Measurements from ENCODE around the gene DRGX. TPM values are rescaled to one million over a fixed set of nuclear protein-coding genes. Genes with fewer than 3 reads are reported as not detected.

The DRGX gene
- total RNA-seq, 2 donors from 2014 or later = not detected

DNA sequence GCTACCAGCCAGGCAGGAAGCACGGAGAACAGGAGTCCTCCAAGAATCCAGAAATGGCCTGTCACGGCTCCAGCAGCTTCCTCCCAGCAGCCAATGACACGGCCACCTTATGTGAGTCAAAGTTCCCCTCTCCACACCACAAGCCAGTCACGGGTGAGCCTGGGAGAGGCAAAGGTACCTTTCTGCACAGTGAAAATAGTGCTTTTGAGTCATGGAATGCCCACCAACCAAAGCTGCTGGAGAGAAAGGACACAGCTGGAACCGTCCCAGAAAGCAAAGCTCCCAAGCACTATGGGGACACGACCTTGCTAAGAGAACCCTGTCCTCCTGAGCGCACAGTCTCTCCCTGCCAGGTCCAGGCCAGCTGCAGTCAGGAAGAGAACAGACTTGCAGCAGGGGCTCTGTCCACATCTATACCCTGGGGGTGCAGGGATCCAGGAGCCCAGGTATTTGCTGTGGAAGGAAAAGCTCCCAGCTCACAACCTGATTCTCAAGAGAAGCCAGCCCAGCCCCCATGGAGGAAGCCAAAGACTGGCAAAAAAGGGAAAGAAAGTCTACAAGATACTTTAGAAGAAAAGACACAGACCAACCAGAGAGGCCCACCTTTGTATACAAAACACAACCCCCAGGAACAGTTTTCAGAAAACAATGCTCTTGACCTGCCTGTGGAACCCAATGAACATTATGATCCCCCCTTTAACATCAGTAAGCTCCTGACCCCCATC is 72.6 kb downstream of the DRGX start:
- Mint-ChIP-seq H3K27me3 (peaks cover 5% of the 10 kb centered on the region), H3K27ac (no peak overlapping the region), H3K4me1 (no peaks in the 10 kb centered on the region), H3K36me3 (ENCODE audit: low read depth) (no peaks in the 10 kb centered on the region), H3K4me3 (no peak overlapping the region), H3K9me3 (no peaks in the 10 kb centered on the region)
- ATAC-seq (replicated peaks) = no peak

DNA sequence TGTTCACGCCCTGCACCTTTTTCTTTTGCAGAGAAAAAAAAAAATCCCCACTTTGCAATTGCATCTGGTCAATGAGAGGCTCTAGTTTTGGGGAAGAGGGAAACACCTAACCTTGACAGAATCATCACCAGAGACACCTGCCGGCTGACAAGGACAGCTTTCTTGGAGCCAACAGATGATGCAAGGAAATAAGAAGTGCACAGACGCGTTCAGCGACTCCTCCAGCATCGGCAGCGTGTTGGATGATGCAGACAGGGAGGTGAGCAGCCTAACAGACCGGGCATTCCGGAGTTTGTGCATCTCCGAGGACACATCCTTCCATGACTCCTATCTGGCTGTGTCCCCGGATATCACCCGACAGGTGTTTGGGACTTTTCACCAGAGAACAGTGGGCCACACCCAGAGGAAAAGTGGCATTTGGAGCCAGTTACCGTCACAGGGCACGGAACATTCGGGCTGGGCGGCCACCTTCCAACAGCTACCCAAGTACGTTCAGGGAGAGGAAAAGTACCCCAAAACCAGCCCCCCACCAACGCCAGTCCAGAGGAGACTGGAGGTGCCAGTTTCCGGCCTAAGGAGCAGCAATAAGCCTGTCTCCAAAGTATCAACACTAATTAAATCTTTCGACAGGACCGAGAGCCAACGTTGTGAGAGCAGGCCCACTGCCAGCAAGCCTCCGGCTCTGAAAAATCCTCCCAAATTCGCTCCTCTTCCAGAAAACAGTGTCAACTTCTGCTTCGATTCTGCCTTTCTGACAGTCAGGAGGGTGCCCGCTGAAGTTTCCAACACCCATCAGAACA is 73.3 kb downstream of the DRGX start:
- no peaks in the 10 kb centered on the region for H3K4me1 Mint-ChIP-seq
- H3K27me3 Mint-ChIP-seq = peaks cover 5% of the 10 kb centered on the region
- no peak for ATAC-seq (replicated peaks)
- no peak overlapping the region for H3K27ac Mint-ChIP-seq
- no peak overlapping the region for H3K4me3 Mint-ChIP-seq
- H3K36me3 Mint-ChIP-seq (ENCODE audit: low read depth) = no peaks in the 10 kb centered on the region
- H3K9me3 Mint-ChIP-seq = no peaks in the 10 kb centered on the region

DNA sequence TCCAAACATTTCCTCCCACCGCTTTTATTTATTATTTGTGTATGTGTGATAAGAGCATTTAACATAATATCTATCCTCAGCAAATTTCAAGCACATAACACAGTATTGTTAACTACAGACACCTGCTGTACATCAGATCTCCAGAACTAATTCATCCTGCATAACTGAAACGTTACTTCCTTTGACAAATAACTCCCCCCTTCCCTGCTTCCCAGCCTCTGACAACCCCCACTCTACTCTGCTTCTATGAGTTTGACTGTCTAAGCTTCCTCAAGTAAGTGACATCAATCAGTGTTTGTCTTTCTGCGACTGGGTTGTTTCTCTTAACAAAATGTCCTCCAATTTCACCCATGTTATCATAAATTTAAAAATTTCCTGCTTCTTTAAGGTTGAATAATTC is 74.9 kb downstream of the DRGX start:
- peaks cover 5% of the 10 kb centered on the region for H3K27me3 Mint-ChIP-seq
- ATAC-seq (replicated peaks) = no peak
- no peak overlapping the region for H3K27ac Mint-ChIP-seq

DNA sequence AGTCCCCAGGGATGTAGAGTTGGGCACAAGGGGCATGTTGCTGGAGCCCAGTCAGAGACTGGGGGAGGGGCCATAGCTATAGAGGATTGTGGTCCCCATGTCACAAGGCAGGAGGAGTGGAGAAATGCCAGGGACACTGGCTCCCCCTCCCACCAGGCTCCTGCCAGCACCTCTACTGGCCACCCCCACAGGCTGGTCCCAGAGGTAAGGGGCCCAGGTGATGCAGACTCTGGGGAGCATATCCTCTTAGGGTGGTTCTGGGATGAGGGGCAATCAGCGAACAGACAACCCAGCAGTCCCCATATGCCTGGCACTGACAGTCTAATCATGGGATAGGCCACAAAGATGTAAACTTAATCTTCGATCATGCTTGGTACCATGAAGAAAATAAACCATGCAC is 75.7 kb downstream of the DRGX start:
- Mint-ChIP-seq H3K4me1 (no peaks in the 10 kb centered on the region), H3K36me3 (ENCODE audit: low read depth) (no peaks in the 10 kb centered on the region), H3K27ac (no peak overlapping the region), H3K9me3 (no peaks in the 10 kb centered on the region), H3K4me3 (no peak overlapping the region), H3K27me3 (peaks cover 5% of the 10 kb centered on the region)
- no peak for ATAC-seq (replicated peaks)

More for the DNA sequence above, 74.9 kb downstream of the DRGX start:
- Mint-ChIP-seq H3K4me3 (no peak overlapping the region), H3K9me3 (no peaks in the 10 kb centered on the region), H3K36me3 (ENCODE audit: low read depth) (no peaks in the 10 kb centered on the region), H3K4me1 (no peaks in the 10 kb centered on the region)

DNA sequence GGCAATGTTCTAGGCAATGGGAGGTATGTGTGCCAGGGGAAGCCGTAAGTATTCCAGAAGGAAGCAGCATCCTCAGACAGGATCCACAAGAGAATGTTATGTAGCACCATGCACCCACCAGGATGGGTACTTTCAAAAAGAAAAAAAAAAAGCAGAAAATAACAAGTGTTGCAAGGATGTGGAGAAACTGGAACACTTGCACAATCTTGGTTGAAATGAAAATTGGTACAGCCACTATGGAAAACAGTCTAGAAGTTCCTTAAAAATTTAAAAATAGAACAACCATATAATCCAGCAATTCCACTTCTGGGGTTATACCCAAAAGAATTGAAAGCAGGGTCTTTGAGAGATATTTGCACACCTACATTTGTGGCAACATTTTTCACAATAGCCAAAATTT is 76.7 kb downstream of the DRGX start:
- Mint-ChIP-seq H3K9me3 (no peaks in the 10 kb centered on the region), H3K4me1 (no peaks in the 10 kb centered on the region), H3K4me3 (no peak overlapping the region), H3K36me3 (ENCODE audit: low read depth) (no peaks in the 10 kb centered on the region), H3K27me3 (no peaks in the 10 kb centered on the region), H3K27ac (no peak overlapping the region)
- no peak for ATAC-seq (replicated peaks)

DNA sequence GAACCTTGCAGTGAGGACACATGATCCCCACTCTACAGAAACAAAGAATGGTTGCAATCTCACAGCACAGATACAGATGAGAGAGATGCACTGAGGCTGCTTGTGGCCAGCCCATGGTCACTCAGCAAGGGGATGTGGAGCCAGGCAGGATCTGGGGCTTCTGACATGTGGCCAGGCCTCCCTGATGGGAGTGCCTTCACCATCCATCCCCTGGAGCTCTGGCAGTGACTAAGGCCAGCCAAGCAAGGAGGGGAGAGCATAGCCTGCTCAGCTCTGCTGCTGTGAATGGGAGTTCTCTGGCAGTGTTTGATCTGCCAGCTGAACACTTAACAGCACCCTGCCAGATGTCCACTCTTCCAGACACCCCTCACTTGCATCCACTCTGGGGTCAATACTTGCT is 77.1 kb downstream of the DRGX start:
- no peaks in the 10 kb centered on the region for H3K27me3 Mint-ChIP-seq
- H3K9me3 Mint-ChIP-seq = no peaks in the 10 kb centered on the region
- ATAC-seq (replicated peaks) = no peak
- no peak overlapping the region for H3K4me3 Mint-ChIP-seq
- H3K36me3 Mint-ChIP-seq (ENCODE audit: low read depth) = no peaks in the 10 kb centered on the region
- no peak overlapping the region for H3K27ac Mint-ChIP-seq
- H3K4me1 Mint-ChIP-seq = no peaks in the 10 kb centered on the region

DNA sequence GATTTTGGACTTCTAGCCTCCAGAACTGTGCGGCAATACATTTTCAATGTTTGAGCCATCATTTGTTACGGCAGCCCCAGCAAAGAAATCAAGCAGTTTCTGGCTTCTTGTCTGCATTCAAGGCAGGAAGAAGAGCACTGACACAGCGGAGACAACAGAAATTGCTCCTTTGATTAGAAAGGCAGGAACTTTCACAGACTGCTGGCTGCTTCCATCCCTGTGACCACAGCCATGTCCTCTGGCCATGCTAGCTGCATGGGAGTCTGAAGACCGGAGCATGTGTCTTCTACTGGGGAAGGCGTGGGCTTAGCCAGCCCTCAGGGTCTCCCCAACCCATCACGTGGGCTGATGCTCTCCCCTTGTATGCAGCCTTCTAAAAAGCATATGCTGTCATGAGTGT is 77.9 kb downstream of the DRGX start:
- no peak for ATAC-seq (replicated peaks)
- H3K27ac Mint-ChIP-seq = no peak overlapping the region
- H3K27me3 Mint-ChIP-seq = no peaks in the 10 kb centered on the region
- no peak overlapping the region for H3K4me3 Mint-ChIP-seq
- H3K36me3 Mint-ChIP-seq (ENCODE audit: low read depth) = no peaks in the 10 kb centered on the region
- H3K4me1 Mint-ChIP-seq = no peaks in the 10 kb centered on the region
- no peaks in the 10 kb centered on the region for H3K9me3 Mint-ChIP-seq

DNA sequence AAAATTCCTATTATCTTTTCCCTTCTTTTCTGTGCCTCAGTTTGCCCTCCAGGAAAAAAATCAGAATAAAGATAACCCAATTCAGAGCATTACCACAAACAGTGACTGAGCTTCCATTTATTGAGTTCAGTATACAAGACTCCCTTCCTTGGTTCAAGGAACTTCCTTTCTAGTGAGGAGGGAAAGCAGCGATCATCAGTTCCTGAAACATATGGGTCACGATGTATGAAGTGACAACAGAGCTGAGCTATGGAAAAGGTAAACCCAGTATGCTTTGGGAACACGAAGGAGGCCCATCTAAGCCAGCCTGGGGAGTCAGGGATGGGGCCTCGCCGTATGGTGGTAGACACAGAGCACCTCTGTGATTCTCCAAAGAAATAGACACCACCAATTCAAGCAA is 81.1 kb downstream of the DRGX start:
- no peak overlapping the region for H3K27ac Mint-ChIP-seq
- ATAC-seq (replicated peaks) = no peak
- peaks cover 11% of the 10 kb centered on the region for H3K4me1 Mint-ChIP-seq
- H3K36me3 Mint-ChIP-seq (ENCODE audit: low read depth) = no peaks in the 10 kb centered on the region
- H3K4me3 Mint-ChIP-seq = no peak overlapping the region
- no peaks in the 10 kb centered on the region for H3K9me3 Mint-ChIP-seq
- no peaks in the 10 kb centered on the region for H3K27me3 Mint-ChIP-seq

Other genes starting within 250 kb of the DRGX start
- 100 to 1,000 TPM in 1 of 2 donors, 10 to 100 TPM in 1; 92.2 to 262 TPM for gene TMEM273, start 207.7 kb downstream of the DRGX start, total RNA-seq
- gene C10orf71, start 96.9 kb downstream of the DRGX start, total RNA-seq = not detected
- 10 to 100 TPM; 26.6 to 57.1 TPM for gene ERCC6, start 143.0 kb upstream of the DRGX start, total RNA-seq
- not detected for gene SLC18A3, start 214.2 kb upstream of the DRGX start, total RNA-seq
- not detected for gene CHAT, start 217.9 kb upstream of the DRGX start, total RNA-seq